ENCODE measurements around the gene AKR1C3.

DNA sequence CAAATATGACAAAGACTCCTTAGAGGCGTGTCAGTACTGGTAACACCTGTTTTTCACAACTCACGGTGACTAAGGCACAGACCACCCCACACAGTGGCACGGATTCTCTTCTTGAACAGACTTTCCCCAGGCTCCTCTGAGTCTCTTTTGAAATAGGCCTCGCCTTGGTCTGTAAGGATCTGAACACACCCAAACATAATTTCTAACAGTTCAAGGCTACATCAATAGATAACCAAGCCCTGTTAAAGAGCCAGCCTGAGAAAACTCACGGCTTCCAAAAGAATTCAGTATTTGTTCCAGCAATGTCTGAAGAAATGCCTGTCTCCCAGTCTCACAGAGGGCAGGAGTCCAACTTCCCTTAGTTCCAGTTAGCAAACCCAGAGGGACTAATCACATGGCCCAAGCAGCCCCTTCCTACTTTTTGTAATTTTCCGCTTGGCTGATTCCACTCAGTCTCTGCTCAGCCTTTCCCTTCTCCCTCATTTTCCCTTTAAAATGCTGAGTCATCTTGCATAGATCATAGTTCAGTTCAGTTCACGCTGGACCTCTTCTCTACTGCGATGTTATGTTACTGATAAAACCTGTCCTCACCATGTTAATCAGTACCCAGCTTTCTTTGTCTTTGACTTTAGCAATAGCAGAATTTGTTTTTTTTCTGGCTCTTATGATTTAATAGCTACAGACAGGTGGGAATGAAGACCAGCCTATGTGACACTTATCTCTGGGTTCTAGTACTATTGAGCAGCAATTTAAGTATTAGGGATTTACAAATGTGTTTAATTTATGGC is 22.6 kb upstream of the AKR1C3 start:
- TF ChIP-seq, protein P1, sequence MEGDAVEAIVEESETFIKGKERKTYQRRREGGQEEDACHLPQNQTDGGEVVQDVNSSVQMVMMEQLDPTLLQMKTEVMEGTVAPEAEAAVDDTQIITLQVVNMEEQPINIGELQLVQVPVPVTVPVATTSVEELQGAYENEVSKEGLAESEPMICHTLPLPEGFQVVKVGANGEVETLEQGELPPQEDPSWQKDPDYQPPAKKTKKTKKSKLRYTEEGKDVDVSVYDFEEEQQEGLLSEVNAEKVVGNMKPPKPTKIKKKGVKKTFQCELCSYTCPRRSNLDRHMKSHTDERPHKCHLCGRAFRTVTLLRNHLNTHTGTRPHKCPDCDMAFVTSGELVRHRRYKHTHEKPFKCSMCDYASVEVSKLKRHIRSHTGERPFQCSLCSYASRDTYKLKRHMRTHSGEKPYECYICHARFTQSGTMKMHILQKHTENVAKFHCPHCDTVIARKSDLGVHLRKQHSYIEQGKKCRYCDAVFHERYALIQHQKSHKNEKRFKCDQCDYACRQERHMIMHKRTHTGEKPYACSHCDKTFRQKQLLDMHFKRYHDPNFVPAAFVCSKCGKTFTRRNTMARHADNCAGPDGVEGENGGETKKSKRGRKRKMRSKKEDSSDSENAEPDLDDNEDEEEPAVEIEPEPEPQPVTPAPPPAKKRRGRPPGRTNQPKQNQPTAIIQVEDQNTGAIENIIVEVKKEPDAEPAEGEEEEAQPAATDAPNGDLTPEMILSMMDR (IDR thresholded peaks at IDR 0.05; ENCODE audit: low read depth, low read length) = no peak
- no peak for TF ChIP-seq POLR2A (IDR thresholded peaks at IDR 0.05; ENCODE audit: extremely low read depth, insufficient read length)

Measured in NB4 (cell line).